ENCODE results near the gene SHISA7. TPM values are rescaled to one million over a fixed set of nuclear protein-coding genes. Genes with fewer than 3 reads are reported as not detected.

SHISA7 gene
- polyA plus RNA-seq, 3 donors = 0.01 TPM; not detected in 2

- Histone ChIP-seq H3K9ac (ENCODE audit: insufficient read depth, low read length, poor library complexity, severe bottlenecking) (no peak overlapping the region), H3K4me3 (replicated peaks in 1 of 3; ENCODE audit: low read depth in 2 of 3, low read length in 3 of 3) (no peak overlapping the region), H4K20me1 (ENCODE audit: insufficient read depth, low read length) (no peaks in the 10 kb centered on the region), H3K27ac (ENCODE audit: low read depth in 1 of 2, low read length in 2 of 2) (no peak overlapping the region), H3K27me3 (ENCODE audit: control insufficient read depth in 2 of 2, insufficient read depth in 2 of 2, low read length in 2 of 2) (peaks cover 0 to 9% of the 10 kb centered on the region in 2 donors), H3K4me2 (replicated peaks; ENCODE audit: extremely low read depth, low read length, poor library complexity, severe bottlenecking) (no peak overlapping the region), H3K79me2 (ENCODE audit: insufficient read depth, low read length) (no peaks in the 10 kb centered on the region), H3K36me3 (replicated peaks in 1 of 2; ENCODE audit: control insufficient read depth in 1 of 2, insufficient read depth in 2 of 2, low read length in 2 of 2) (no peaks in the 10 kb centered on the region), H3K9me3 (replicated peaks in 1 of 2; ENCODE audit: control insufficient read depth in 1 of 2, insufficient read depth in 1 of 2, low read length in 2 of 2) (no peaks in the 10 kb centered on the region), H3K4me1 (ENCODE audit: control insufficient read depth in 1 of 2, insufficient read depth in 2 of 2, low read length in 2 of 2) (no peaks in the 10 kb centered on the region), H2AFZ (ENCODE audit: insufficient read depth, low read depth, low read length, poor library complexity, severe bottlenecking) (no peak overlapping the region)
- Mint-ChIP-seq H3K27me3 (ENCODE audit: low read depth in 3 of 3) (peaks cover 16 to 40% (median 24%) of the 10 kb centered on the region in 3 donors), H3K4me1 (peaks cover 6% of the 10 kb centered on the region), H3K4me3 (peak overlapping the region in 1 of 2 donors; percentile 17), H3K9me3 (peaks cover 0 to 3% (median 0%) of the 10 kb centered on the region in 7 donors), H3K27ac (peak overlapping the region in 1 of 7 donors; percentile 8), H3K36me3 (no peaks in the 10 kb centered on the region)
- WGBS (ENCODE audit: insufficient coverage) = 86% methylated on average over 16 of the region's 24 CpGs
- no peak for TF ChIP-seq CTCF (IDR thresholded peaks at IDR 0.05)
- DNase-seq = no peak
- intact Hi-C loops (cut with micrococcal nuclease) = no loop called here
Observed at GRCh38 chr19:55491546-55492360, 48.7 kb upstream of the SHISA7 start.

GRCh38 chr19:55490478-55491432 is 47.7 kb upstream of the SHISA7 start:
- Histone ChIP-seq H3K4me1 (ENCODE audit: control insufficient read depth in 1 of 2, insufficient read depth in 2 of 2, low read length in 2 of 2) (no peaks in the 10 kb centered on the region), H4K20me1 (ENCODE audit: insufficient read depth, low read length) (no peaks in the 10 kb centered on the region), H3K27ac (ENCODE audit: low read depth in 1 of 2, low read length in 2 of 2) (no peak overlapping the region), H3K27me3 (ENCODE audit: control insufficient read depth in 2 of 2, insufficient read depth in 2 of 2, low read length in 2 of 2) (peaks cover 0 to 9% of the 10 kb centered on the region in 2 donors), H3K9me3 (replicated peaks in 1 of 2; ENCODE audit: control insufficient read depth in 1 of 2, insufficient read depth in 1 of 2, low read length in 2 of 2) (no peaks in the 10 kb centered on the region), H3K9ac (ENCODE audit: insufficient read depth, low read length, poor library complexity, severe bottlenecking) (no peak overlapping the region), H2AFZ (ENCODE audit: insufficient read depth, low read depth, low read length, poor library complexity, severe bottlenecking) (no peak overlapping the region), H3K79me2 (ENCODE audit: insufficient read depth, low read length) (no peaks in the 10 kb centered on the region), H3K4me3 (replicated peaks in 1 of 3; ENCODE audit: low read depth in 2 of 3, low read length in 3 of 3) (no peak overlapping the region), H3K36me3 (replicated peaks in 1 of 2; ENCODE audit: control insufficient read depth in 1 of 2, insufficient read depth in 2 of 2, low read length in 2 of 2) (no peaks in the 10 kb centered on the region), H3K4me2 (replicated peaks; ENCODE audit: extremely low read depth, low read length, poor library complexity, severe bottlenecking) (no peak overlapping the region)
- Mint-ChIP-seq H3K4me3 (no peak overlapping the region), H3K27ac (peak overlapping the region in 1 of 7 donors; percentile 35), H3K9me3 (peaks cover 0 to 3% (median 0%) of the 10 kb centered on the region in 7 donors), H3K4me1 (peaks cover 8% of the 10 kb centered on the region), H3K27me3 (ENCODE audit: low read depth in 3 of 3) (peaks cover 16 to 44% (median 26%) of the 10 kb centered on the region in 3 donors), H3K36me3 (no peaks in the 10 kb centered on the region)
- no peak for DNase-seq
- 75% methylated on average over 28 of the region's 52 CpGs for WGBS (ENCODE audit: insufficient coverage)
- no peak for TF ChIP-seq CTCF (IDR thresholded peaks at IDR 0.05)
- intact Hi-C loops (cut with micrococcal nuclease) = no loop called here

Measured in CD14-positive monocyte (primary cell).